PC-3 (cell line): ENCODE results near the gene SHISAL2A. TPM values are rescaled to one million over a fixed set of nuclear protein-coding genes. Genes with fewer than 3 reads are reported as not detected.

ENCODE experiments used
- ATAC-seq: fragments of 200-7000 bp; cut with Tn5 transposase; 2 replicates; pipeline ENCODE4 v1.9.1; 2020; ENCODE audit warnings: mild to moderate bottlenecking, moderate library complexity
- Bru-seq: library from RNA; stranded (reverse); fragments of 400-500 nt; gene quantifications from one replicate; lab custom pipeline; 2021; lab: Mats Ljungman, UMichigan
- BruChase-seq, 2 experiments: library from RNA; stranded (reverse); fragments of 400-500 nt; gene quantifications; one replicate each; lab custom pipeline; 2021; lab: Mats Ljungman, UMichigan
- BruUV-seq: library from RNA; stranded (reverse); fragments of 400-500 nt; replicated peaks from 2 replicates; lab custom pipeline; 2021; lab: Mats Ljungman, UMichigan
- CTCF ChIA-PET: fragments of 300-600 bp; sonication (Branson Sonifier 250); formaldehyde crosslinking; loops from one replicate; lab custom pipeline; 2022; ENCODE audit warnings: antibody characterized with exemption; lab: Charles Lee
- POLR2A ChIA-PET: fragments of 300-600 bp; sonication (Branson Sonifier 250); formaldehyde crosslinking; loops from one replicate; lab custom pipeline; 2022; ENCODE audit warnings: antibody characterized with exemption; ENCODE audit not compliant: unreplicated experiment; lab: Charles Lee
- DNase-seq: peaks from one replicate; pipeline ENCODE4 v3.0.0-alpha.2; 2015
- H2AFZ ChIP-seq: fragments of 300-600 bp; sonication (generic); 2 replicates; pipeline ENCODE4 v1.6.0; 2016; ENCODE audit warnings: antibody characterized with exemption, low read length
- H3F3A ChIP-seq: fragments of 300-600 bp; sonication (generic); one replicate; pipeline ENCODE4 v1.6.0; 2017; ENCODE audit warnings: antibody characterized with exemption, low read length, control low read depth, mild to moderate bottlenecking; ENCODE audit not compliant: unreplicated experiment
- H3K27ac ChIP-seq: fragments of 300-600 bp; sonication (generic); 2 replicates; pipeline ENCODE4 v1.5.1; 2016; ENCODE audit warnings: mild to moderate bottlenecking, low read length
- H3K27me3 ChIP-seq: fragments of 300-600 bp; sonication (generic); 2 replicates; pipeline ENCODE4 v1.6.1; 2016; ENCODE audit warnings: low read length, mixed read lengths
- H3K36me3 ChIP-seq: fragments of 300-600 bp; sonication (generic); 2 replicates; pipeline ENCODE4 v1.6.1; 2016; ENCODE audit warnings: low read depth, mixed run types, low read length, mixed read lengths
- H3K4me1 ChIP-seq: fragments of 300-600 bp; sonication (generic); 2 replicates; pipeline ENCODE4 v1.5.1; 2016; ENCODE audit warnings: low read length; ENCODE audit not compliant: insufficient read depth
- H3K4me2 ChIP-seq: fragments of 300-600 bp; sonication (generic); 2 replicates; pipeline ENCODE4 v1.6.0; 2016; ENCODE audit warnings: low read length
- H3K4me3 ChIP-seq: fragments of 300-600 bp; sonication (generic); 2 replicates; pipeline ENCODE4 v1.5.1; 2016; ENCODE audit warnings: mild to moderate bottlenecking, low read length, mixed read lengths
- H3K79me2 ChIP-seq: fragments of 300-600 bp; sonication (generic); 2 replicates; pipeline ENCODE4 v1.6.1; 2017; ENCODE audit warnings: low read length, mixed read lengths
- H3K9ac ChIP-seq: fragments of 300-600 bp; sonication (generic); 2 replicates; pipeline ENCODE4 v1.6.0; 2016; ENCODE audit warnings: mild to moderate bottlenecking, low read length
- H3K9me2 ChIP-seq: fragments of 300-600 bp; sonication (generic); replicated peaks from 2 replicates; pipeline ENCODE4 v1.6.1; 2016; ENCODE audit warnings: mixed run types, low read length, mixed read lengths
- H3K9me3 ChIP-seq: fragments of 300-600 bp; sonication (generic); 2 replicates; pipeline ENCODE4 v1.6.1; 2016; ENCODE audit warnings: low read length, mixed read lengths
- H4K20me1 ChIP-seq: fragments of 300-600 bp; sonication (generic); 2 replicates; pipeline ENCODE4 v1.6.1; 2016; ENCODE audit warnings: low read length, mixed read lengths
- EZH2 ChIP-seq: fragments of 300-600 bp; sonication (generic); IDR thresholded peaks from one replicate; pipeline ENCODE4 v1.6.1; 2017; ENCODE audit warnings: antibody characterized with exemption, mild to moderate bottlenecking, low read length; ENCODE audit not compliant: unreplicated experiment
- EZH2phosphoT487 ChIP-seq: fragments of 300-600 bp; sonication (generic); IDR thresholded peaks from 2 replicates; pipeline ENCODE4 v1.6.1; 2018; ENCODE audit warnings: mild to moderate bottlenecking, antibody characterized with exemption, low read length, borderline replicate concordance
- intact Hi-C: fragments of 100-400 bp; cut with micrococcal nuclease; formaldehyde crosslinking; loops from 2 replicates; pipeline ENCODE4 v1.9.0; 2023
- long read RNA-seq: library from polyadenylated mRNA; unstranded; transcript quantifications from one replicate; pipeline ENCODE4 v2.0.0, GENCODE V29; 2021; ENCODE audit not compliant: unreplicated experiment
- total RNA-seq: library from RNA; depleted of rRNA; stranded (reverse); fragments of >200 nt; gene quantifications from 2 replicates; pipeline ENCODE4 v1.2.3, GENCODE V29; 2014; rRNA removed
- TF ChIP-seq, protein P1 (sequence below): fragments of 300-600 bp; sonication (generic); conservative IDR thresholded peaks from 2 replicates; pipeline ENCODE4 v1.5.1; 2017; ENCODE audit warnings: antibody characterized with exemption, low read depth, mild to moderate bottlenecking, low read length

SHISAL2A gene
- total RNA-seq, result not detected in 2 replicates
- not detected for Bru-seq, nascent RNA
- percentile 2 among the genes with signal in this experiment for BruChase-seq, experiment 1, labeled RNA remaining after a 6-hour chase
- not detected for BruChase-seq, experiment 2, labeled RNA remaining after a 2-hour chase
- long read RNA-seq, result 0 reads

DNA sequence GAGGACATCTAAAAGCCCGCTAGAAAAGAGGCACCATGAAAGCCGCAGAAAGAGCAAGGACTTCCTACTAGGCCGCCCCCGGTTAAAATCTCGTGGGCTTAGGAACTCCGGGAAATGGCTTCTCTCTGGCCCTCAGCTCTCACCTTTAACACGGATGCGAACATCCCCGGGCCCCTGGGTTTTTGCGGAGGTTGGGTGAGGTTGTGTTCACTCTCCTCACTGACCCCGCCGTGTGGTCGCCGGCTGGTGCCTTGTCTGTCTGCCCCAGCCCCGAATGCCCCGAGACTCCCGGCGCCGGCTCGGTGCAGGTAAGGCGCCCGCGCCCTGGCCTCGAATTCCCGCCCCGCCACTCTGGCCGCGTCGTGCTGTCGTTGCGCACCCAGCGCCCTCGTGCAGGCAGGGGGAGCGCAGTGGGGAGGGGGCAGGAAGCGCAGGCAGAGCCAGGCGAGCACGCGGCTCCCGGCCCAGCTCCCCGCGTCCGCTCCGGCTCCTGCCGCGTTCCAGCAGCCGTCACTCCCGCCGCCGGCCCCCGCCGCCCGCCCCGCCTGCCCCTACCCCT, at the start of gene SHISAL2A:
TSS of gene SHISAL2A (plus strand) at position 437 of the 559 bp plus-strand sequence. CDS start 326 bp downstream, outside the sequence.
- Histone ChIP-seq H3K9me3 (no peaks in the 10 kb centered on the region), H3K4me1 (no peaks in the 10 kb centered on the region), H3K4me3 (no peak within 1 kb of the TSS), H2AFZ (peak within 1 kb of the TSS; percentile 53; the same call in 1 of the 2 replicates), H3K4me2 (peak within 1 kb of the TSS; percentile 31; the same call in 1 of the 2 replicates), H3K9me2 (no peaks in the 10 kb centered on the region), H3K27ac (no peak within 1 kb of the TSS), H3K36me3 (no peaks in the 10 kb centered on the region), H3K27me3 (0 out of 2 replicates have a peak, but pooled peaks cover 16% of the 10 kb centered on the region), H3F3A (no peaks in the 10 kb centered on the region), H3K79me2 (no peaks in the 10 kb centered on the region), H3K9ac (no peak within 1 kb of the TSS), H4K20me1 (no peaks in the 10 kb centered on the region)
- CTCF ChIA-PET, result no interaction called here
- ATAC-seq, result peak; percentile 41
- no TSS peak for BruUV-seq
- intact Hi-C loops, result no loop called here
- no peak for DNase-seq
- POLR2A ChIA-PET, result no interaction called here
- TF ChIP-seq EZH2 (no peak), EZH2phosphoT487 (no peak)
- TF ChIP-seq, protein P1, sequence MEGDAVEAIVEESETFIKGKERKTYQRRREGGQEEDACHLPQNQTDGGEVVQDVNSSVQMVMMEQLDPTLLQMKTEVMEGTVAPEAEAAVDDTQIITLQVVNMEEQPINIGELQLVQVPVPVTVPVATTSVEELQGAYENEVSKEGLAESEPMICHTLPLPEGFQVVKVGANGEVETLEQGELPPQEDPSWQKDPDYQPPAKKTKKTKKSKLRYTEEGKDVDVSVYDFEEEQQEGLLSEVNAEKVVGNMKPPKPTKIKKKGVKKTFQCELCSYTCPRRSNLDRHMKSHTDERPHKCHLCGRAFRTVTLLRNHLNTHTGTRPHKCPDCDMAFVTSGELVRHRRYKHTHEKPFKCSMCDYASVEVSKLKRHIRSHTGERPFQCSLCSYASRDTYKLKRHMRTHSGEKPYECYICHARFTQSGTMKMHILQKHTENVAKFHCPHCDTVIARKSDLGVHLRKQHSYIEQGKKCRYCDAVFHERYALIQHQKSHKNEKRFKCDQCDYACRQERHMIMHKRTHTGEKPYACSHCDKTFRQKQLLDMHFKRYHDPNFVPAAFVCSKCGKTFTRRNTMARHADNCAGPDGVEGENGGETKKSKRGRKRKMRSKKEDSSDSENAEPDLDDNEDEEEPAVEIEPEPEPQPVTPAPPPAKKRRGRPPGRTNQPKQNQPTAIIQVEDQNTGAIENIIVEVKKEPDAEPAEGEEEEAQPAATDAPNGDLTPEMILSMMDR, result no peak

DNA sequence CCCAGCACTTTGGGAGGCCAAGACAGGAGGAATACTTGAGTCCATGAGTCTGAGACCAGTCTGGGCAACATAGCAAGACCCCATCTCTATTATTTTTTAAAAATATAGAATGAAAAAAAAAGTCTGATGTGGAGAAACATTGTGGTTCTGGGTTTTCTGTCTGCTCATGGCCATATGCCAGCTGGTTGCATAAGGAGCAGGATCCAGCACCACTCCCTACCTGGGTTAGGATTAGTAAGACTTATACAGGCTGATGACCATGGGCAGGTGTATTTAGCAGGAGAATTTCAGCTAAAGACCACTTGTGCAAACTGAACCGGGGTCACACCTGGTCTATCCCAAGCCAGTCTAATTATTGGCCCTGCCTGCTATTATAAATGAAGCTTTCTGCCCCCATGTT, 47.5 kb upstream of the SHISAL2A start:
- Histone ChIP-seq H3K9me2 (no peaks in the 10 kb centered on the region), H3K4me2 (no peak overlapping the region), H3K79me2 (no peaks in the 10 kb centered on the region), H3K27me3 (no peaks in the 10 kb centered on the region), H3K9ac (no peak overlapping the region), H2AFZ (no peak overlapping the region), H3K4me3 (no peak overlapping the region), H4K20me1 (no peaks in the 10 kb centered on the region), H3K36me3 (no peaks in the 10 kb centered on the region), H3K4me1 (no peaks in the 10 kb centered on the region), H3K9me3 (no peaks in the 10 kb centered on the region), H3F3A (no peaks in the 10 kb centered on the region), H3K27ac (no peak overlapping the region)
- POLR2A ChIA-PET, result no interaction called here
- no TSS peak for BruUV-seq
- DNase-seq (no peak), ATAC-seq (no peak)
- TF ChIP-seq EZH2phosphoT487, result no peak
- TF ChIP-seq, protein P1, result no peak
- TF ChIP-seq EZH2, result no peak
- CTCF ChIA-PET, result no interaction called here
- intact Hi-C loops, result no loop called here

- no peak for ATAC-seq
- H3K36me3 ChIP-seq, result no peaks in the 10 kb centered on the region
- POLR2A ChIA-PET, result no interaction called here
- no peak for DNase-seq
- H3F3A ChIP-seq, result no peaks in the 10 kb centered on the region
- H3K4me1 ChIP-seq, result no peaks in the 10 kb centered on the region
- H3K9ac ChIP-seq, result no peak overlapping the region
- H4K20me1 ChIP-seq, result no peaks in the 10 kb centered on the region
- no peak overlapping the region for H3K4me3 ChIP-seq
- TF ChIP-seq EZH2, result no peak
- no peak for TF ChIP-seq EZH2phosphoT487
- TF ChIP-seq, protein P1, result no peak
- H3K9me3 ChIP-seq, result no peaks in the 10 kb centered on the region
- BruUV-seq, result no TSS peak
- no peaks in the 10 kb centered on the region for H3K27me3 ChIP-seq
- no peaks in the 10 kb centered on the region for H3K79me2 ChIP-seq
- CTCF ChIA-PET, result no interaction called here
- H2AFZ ChIP-seq, result no peak overlapping the region
- intact Hi-C loops, result no loop called here
- H3K4me2 ChIP-seq, result no peak overlapping the region
- no peaks in the 10 kb centered on the region for H3K9me2 ChIP-seq
- H3K27ac ChIP-seq, result no peak overlapping the region
These were observed 44.9 kb upstream of the SHISAL2A start for GRCh38 chr1:52588027-52588426.
